HFFc6 (cell line): ENCODE results near the gene DCLRE1A. TPM values are rescaled to one million over a fixed set of nuclear protein-coding genes. Genes with fewer than 3 reads are reported as not detected.
A peak's percentile ranks its signal among the peaks of the same experiment; 100 is the strongest.

ENCODE experiments used
- DNase-seq: peaks from one replicate; pipeline ENCODE4 v3.0.0-alpha.2; 2018
- H3K27ac Mint-ChIP-seq: 2 replicates; pipeline ENCODE4 v1.8.0; 2020; ENCODE audit warnings: mild to moderate bottlenecking, mixed read lengths
- H3K27me3 Mint-ChIP-seq: 2 replicates; pipeline ENCODE4 v1.8.0; 2021; ENCODE audit warnings: mild to moderate bottlenecking, moderate library complexity, mixed read lengths; ENCODE audit not compliant: insufficient read depth
- H3K36me3 Mint-ChIP-seq: 2 replicates; pipeline ENCODE4 v1.8.0; 2021; ENCODE audit warnings: low read depth, mixed read lengths
- H3K4me1 Mint-ChIP-seq: 2 replicates; pipeline ENCODE4 v1.8.0; 2020; ENCODE audit warnings: low read depth, mixed read lengths
- H3K4me3 Mint-ChIP-seq: 2 replicates; pipeline ENCODE4 v1.8.0; 2020; ENCODE audit warnings: mild to moderate bottlenecking, moderate library complexity, mixed read lengths
- H3K9me3 Mint-ChIP-seq: 2 replicates; pipeline ENCODE4 v1.8.0; 2020; ENCODE audit warnings: mild to moderate bottlenecking, mixed read lengths
- total RNA-seq, 6 experiments: library from RNA; stranded (reverse); fragmentation: NEBNext Ultra II Directional; extraction: Animal tissue kit (Norgen Biotek cat#: 25700); gene quantifications; 2 replicates in 1 of 6; 3 replicates in 5 of 6; pipeline ENCODE4 v1.2.3, GENCODE V29; 2021
- TF ChIP-seq, protein P1 (sequence below): fragments of 200-600 bp; sonication (generic); IDR thresholded peaks from 2 replicates; pipeline ENCODE4 v1.5.0; 2021; ENCODE audit warnings: antibody characterized with exemption, mild to moderate bottlenecking

DCLRE1A gene
- total RNA-seq, 6 experiments from 2014 or later: 4.9 to 6.1 (median 5.4) TPM

DNA sequence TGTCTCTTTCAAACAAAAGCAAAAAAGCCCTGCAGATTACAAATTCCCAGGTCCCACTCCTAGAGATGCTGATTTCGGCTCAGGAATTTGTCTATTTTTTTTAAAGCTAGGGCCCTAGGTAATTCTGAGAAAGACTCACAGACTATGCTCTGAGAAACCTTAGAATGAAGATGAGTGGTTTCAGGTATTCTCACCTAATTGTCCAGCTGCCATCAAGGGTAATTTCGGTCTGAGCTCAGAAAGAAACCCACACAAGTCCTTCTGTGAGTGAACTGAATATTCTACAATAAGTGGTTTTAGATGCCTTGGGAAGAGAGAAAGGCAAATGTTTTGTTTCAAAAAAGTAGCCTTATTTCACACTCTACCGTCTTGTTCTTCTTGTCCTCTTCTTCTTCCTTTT, 45.7 kb downstream of the DCLRE1A start:
- no peak overlapping the region for H3K4me3 Mint-ChIP-seq
- H3K27me3 Mint-ChIP-seq: peaks cover 42% of the 10 kb centered on the region
- DNase-seq: no peak
- H3K4me1 Mint-ChIP-seq: no peaks in the 10 kb centered on the region
- no peak overlapping the region for H3K27ac Mint-ChIP-seq
- TF ChIP-seq, protein P1, sequence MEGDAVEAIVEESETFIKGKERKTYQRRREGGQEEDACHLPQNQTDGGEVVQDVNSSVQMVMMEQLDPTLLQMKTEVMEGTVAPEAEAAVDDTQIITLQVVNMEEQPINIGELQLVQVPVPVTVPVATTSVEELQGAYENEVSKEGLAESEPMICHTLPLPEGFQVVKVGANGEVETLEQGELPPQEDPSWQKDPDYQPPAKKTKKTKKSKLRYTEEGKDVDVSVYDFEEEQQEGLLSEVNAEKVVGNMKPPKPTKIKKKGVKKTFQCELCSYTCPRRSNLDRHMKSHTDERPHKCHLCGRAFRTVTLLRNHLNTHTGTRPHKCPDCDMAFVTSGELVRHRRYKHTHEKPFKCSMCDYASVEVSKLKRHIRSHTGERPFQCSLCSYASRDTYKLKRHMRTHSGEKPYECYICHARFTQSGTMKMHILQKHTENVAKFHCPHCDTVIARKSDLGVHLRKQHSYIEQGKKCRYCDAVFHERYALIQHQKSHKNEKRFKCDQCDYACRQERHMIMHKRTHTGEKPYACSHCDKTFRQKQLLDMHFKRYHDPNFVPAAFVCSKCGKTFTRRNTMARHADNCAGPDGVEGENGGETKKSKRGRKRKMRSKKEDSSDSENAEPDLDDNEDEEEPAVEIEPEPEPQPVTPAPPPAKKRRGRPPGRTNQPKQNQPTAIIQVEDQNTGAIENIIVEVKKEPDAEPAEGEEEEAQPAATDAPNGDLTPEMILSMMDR: no peak
- no peaks in the 10 kb centered on the region for H3K9me3 Mint-ChIP-seq
- H3K36me3 Mint-ChIP-seq: no peaks in the 10 kb centered on the region

DNA sequence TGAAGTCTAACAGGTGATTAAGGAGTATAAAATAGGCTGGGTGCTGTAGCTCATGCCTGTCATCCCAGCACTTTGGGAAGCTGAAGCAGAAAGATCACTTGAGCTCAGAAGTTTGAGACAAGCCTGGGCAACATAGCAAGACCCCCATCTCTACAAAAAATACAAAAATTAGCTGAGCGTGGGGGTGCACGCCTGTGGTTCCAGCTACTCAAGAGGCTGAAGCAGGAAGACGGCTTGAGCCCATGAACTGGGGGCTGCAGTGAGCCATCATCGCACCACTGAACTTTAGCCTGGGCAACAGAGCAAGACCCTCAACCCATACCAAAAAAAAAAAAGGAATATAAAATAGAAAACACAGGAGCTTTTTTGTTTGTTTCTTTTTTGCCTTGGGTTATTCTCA, 47.4 kb downstream of the DCLRE1A start:
- Mint-ChIP-seq H3K9me3 (no peaks in the 10 kb centered on the region), H3K4me1 (no peaks in the 10 kb centered on the region)

DNA sequence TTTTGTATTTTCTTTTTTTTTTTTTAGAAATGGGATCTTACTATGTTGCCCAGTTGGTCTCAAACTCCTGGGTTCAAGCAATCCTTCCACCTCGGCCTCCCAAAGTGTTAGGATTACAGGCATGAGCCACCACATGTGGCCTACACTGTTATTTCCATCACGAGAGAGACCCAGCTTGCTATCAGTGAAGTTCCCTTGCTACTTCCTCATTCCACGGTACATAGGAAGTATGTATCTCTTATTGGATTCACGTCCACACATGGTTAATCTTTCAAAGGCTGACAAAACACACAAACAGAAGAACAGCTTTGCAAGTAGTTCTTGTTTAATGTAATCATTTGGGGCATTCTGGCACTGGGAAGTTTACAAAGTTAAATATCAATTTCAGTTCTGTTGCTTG, 50.9 kb downstream of the DCLRE1A start:
- H3K27ac Mint-ChIP-seq: no peak overlapping the region
- no peaks in the 10 kb centered on the region for H3K9me3 Mint-ChIP-seq
- peaks cover 18% of the 10 kb centered on the region for H3K27me3 Mint-ChIP-seq
- TF ChIP-seq, protein P1: no peak
- no peak overlapping the region for H3K4me3 Mint-ChIP-seq
- H3K4me1 Mint-ChIP-seq: no peaks in the 10 kb centered on the region
- H3K36me3 Mint-ChIP-seq: no peaks in the 10 kb centered on the region
- DNase-seq: no peak

More for the DNA sequence above, 47.4 kb downstream of the DCLRE1A start:
- no peak overlapping the region for H3K4me3 Mint-ChIP-seq
- peaks cover 38% of the 10 kb centered on the region for H3K27me3 Mint-ChIP-seq
- TF ChIP-seq, protein P1: no peak
- H3K36me3 Mint-ChIP-seq: no peaks in the 10 kb centered on the region
- DNase-seq: no peak
- no peak overlapping the region for H3K27ac Mint-ChIP-seq

DNA sequence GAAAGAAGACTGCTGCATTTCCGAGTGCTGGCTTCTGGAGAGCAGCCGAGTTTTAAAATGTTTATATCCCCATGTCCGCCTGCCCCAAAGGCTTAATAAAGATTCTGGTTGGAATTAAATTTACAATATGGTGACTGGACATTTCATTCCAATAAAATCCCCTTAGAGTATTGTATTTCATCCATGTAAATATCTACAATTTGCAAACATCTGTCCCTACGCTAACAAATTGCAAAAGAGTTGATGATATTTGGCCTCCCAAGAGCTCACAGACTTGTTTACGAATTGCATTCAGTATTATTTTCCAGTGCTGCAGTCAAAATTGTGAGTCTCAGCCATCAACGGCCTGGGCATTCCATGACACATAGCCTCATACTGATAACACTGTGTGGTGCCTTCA, 52.3 kb downstream of the DCLRE1A start:
- no peak for DNase-seq
- TF ChIP-seq, protein P1: no peak
- Mint-ChIP-seq H3K4me1 (no peaks in the 10 kb centered on the region), H3K27ac (no peak overlapping the region), H3K4me3 (no peak overlapping the region), H3K9me3 (no peaks in the 10 kb centered on the region), H3K27me3 (peaks cover 24% of the 10 kb centered on the region), H3K36me3 (no peaks in the 10 kb centered on the region)

DNA sequence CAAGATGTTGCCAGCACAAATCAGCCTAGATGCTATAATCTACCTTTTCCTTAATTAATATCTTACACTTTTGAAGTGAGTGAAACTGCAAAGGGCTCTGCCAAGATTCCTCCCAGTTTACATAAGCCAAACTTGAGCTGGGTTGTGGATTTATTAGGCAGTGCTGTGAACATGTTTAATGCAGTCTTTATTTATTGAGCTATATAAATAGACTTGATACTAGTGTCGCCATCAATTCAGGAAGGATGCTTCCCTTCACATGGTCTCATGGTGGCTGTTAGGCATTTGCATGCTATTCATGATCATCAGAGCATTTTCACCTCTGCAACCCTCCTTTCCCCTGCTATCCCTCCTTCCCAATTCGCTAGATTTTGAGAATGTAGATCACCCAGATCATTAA, 62.2 kb downstream of the DCLRE1A start:
- no peak for DNase-seq
- peaks cover 21% of the 10 kb centered on the region for H3K4me1 Mint-ChIP-seq
- H3K27me3 Mint-ChIP-seq: peaks cover 22% of the 10 kb centered on the region
- H3K36me3 Mint-ChIP-seq: no peaks in the 10 kb centered on the region
- H3K4me3 Mint-ChIP-seq: no peak overlapping the region
- no peaks in the 10 kb centered on the region for H3K9me3 Mint-ChIP-seq
- TF ChIP-seq, protein P1: no peak
- H3K27ac Mint-ChIP-seq: no peak overlapping the region

DNA sequence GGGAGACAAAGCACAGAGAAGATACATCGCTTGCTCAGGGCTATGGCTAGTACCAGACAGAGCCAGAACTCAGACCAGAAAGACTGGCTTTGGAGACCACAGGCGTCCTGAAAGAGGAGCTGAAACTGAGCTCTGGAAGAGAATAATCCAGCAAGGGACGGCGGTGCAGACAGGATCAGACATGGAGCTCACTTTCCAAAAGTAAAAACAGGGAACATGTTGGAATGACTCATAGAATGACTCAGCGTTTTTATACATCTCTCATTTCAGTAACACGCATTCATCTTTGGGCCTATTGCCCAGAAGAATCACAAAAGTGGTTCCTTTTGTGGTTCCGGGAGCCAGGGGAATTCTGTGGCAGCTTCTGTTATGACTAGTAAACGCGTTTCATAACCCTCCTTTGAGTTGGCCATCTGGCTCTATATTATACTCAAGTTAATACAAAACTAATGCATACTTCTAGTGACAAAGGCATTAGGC, 65.2 kb downstream of the DCLRE1A start:
- peak overlapping the region; percentile 87 for H3K27ac Mint-ChIP-seq
- no peaks in the 10 kb centered on the region for H3K36me3 Mint-ChIP-seq
- H3K27me3 Mint-ChIP-seq: no peaks in the 10 kb centered on the region; the same call in 1 of the 2 replicates
- peak; percentile 95 for DNase-seq
- TF ChIP-seq, protein P1: no peak
- H3K4me3 Mint-ChIP-seq: peak overlapping the region; percentile 10; the same call in 1 of the 2 replicates
- peaks cover 21% of the 10 kb centered on the region for H3K4me1 Mint-ChIP-seq
- no peaks in the 10 kb centered on the region for H3K9me3 Mint-ChIP-seq
